HG02623 (cell line): ENCODE results near the gene COQ5.
"Not testable (repeated sequence)": the region's sequence is repeated elsewhere in the genome, so short reads cannot be mapped to it uniquely, and the experiment has no call there.

Experiments
- ATAC-seq: cut with Tn5 transposase; IDR thresholded peaks from one replicate; pipeline ENCODE4 v1.9.1; 2021; ENCODE audit warnings: moderate library complexity; ENCODE audit not compliant: unreplicated experiment

Gene COQ5, protein sequence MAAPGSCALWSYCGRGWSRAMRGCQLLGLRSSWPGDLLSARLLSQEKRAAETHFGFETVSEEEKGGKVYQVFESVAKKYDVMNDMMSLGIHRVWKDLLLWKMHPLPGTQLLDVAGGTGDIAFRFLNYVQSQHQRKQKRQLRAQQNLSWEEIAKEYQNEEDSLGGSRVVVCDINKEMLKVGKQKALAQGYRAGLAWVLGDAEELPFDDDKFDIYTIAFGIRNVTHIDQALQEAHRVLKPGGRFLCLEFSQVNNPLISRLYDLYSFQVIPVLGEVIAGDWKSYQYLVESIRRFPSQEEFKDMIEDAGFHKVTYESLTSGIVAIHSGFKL

DNA sequence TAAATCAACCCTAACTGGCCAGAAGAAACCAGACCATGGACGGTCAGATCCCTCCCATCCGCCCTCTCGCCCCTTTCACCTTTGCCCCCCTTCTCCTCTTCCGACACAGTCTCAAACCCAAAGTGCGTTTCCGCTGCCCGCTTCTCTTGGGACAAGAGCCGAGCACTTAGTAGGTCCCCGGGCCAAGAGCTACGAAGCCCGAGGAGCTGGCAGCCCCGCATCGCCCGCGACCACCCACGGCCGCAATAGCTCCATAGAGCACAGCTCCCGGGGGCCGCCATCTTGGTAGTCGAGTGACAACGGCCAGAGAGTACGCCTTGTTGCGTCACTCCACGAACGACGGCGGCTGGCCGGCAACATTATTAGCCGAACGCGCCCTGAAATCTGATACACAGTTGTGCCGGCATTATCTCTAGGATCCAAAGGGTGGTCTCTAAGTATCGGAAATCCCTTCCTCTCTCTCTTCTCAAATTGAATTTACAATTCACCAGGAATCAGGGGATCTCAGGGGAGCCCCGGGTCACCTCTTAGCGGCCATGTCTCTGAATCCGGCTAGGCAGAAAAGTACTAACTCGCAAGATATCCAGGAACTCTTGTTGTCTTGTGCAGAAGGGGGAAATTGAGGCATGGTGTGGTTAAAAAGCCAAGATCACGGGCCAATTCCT, at the start of gene COQ5:
COQ5 (minus strand) TSS at position 298 of the 665 bp plus-strand sequence; CDS start at position 281, 17 bp downstream.
- peak; percentile 81 for ATAC-seq

DNA sequence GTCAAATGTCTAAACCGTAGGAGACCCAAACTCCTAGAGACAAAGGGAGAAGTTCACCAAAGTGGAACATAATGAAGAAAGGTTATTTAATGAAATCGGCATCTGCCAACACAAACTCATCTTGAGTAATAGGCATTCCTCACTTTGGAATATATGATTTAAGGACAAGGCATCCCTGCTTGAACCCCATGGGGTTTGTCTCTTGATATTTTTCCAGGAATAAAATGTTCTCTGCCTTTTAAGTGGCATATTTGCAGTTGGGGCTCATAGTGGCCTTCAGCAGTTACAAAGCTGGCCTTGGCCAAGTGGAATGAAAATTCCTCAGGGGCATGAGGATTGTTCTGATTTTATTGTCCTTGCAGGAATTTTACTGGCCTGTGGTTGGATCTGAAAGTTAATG, 45.1 kb upstream of the COQ5 start:
- ATAC-seq = no peak

DNA sequence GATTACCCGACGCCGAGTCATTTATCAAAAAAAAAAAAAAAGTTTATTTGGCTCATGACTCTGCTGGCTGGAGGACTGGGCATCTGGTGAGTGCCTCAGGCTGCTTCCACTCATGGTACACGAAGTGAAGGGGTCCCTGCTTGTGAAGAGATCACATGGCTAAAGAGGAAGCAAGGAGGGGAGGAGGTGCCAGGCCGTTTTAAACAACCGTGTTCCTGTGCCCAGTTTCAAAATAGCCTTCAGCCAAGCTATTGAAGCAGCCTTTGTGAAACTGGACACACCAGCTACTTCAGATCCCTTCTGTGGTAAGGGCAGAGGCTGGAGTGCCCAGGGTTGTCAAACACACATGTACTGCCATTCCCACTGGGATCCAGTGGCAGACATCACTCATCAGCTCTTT, 44.6 kb upstream of the COQ5 start:
- no peak for ATAC-seq

DNA sequence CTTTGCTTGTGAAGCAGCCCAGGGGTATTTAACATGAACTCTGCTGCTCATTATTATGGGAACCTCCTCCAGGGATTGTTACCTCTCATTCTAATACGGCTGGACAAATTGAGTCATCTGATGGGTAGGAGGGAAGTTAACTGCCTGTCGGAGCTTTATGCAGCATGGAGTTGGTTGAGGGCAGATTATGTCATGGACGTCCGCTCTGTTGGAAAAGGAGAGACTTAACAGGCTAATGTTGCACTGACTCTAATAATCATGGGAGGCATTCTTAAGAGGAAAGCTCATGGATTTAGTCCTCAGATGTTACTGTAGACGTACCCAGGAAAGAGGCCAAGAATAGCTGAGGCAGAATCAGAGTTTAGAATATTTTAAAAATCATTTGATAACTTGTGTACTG, 42.3 kb upstream of the COQ5 start:
- no peak for ATAC-seq

DNA sequence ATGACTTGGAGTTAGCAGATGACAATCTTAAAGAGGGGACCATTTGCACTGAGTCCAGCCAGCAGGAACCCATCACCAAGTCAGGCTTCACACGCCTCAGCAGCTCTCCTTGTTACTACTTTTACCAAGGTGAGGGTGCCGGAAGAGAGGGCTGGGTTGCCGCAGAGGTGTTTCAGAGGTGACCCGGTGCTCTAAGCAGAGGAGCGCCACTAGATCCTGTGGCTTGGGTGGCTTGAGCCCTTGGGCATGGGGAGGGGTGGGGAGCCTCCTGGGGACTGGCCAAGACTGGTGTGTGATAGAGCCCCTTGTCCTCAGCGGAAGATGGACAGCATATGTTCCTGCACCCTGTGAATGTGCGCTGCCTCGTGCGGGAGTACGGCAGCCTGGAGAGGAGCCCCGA, 34.5 kb upstream of the COQ5 start:
- ATAC-seq = no peak

DNA sequence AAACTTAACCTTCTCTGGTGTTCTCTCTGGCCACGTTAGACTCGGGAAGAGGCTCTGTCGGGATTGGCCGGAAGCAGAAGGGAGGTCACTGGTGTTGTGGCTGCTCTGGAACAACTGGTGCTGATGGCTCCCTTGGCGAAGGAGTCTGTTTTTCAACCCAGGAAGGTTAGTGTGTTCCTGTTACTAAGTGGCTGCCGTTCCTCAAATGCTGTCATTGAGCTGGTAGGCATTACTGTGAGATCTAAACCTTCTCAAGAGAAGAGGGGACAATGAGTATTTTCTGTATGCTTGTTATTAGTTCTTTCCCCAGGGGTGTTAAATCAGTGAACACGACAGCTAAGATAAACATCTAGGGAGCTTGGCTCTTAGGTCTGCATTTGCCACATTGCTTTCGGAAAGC, 33.9 kb upstream of the COQ5 start:
- ATAC-seq = no peak

DNA sequence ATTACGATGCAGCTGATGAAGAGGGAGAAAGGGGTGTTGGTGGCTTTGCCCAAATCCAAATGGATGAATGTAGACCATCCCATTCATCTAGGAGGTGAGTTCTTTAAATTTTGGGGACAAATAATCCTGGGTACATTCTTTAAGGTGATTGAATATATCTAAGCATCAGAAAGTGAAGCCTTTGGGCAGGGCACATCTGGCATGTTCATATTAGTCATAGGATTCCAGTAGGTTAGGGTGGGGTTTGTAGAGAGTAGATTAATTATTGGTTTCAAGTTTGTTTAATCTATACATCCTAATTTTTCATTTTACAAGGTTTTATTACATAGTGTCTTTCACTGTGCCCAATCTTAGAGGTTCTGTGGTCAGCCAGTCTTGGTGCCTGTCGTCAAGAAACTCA, 28.6 kb upstream of the COQ5 start:
- ATAC-seq = no peak

DNA sequence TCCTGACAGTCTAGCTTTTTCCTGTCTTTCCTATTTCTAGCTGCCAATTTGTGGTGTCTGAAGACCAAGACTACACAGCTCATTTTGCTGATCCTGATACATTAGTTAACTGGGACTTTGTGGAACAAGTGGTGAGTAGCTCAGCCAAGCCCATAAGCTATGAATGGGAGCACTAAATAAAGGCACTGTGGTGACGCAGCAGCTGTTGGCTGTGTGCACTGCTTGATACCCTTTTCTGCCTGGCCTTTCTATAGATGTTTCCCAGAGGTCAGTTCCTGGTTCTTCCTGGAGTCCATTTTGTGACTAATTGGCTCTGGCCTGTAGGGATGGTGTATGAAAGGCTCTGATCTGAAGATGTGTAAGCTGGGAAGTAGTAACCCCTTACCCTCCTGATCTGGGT, 25.7 kb upstream of the COQ5 start:
- no peak for ATAC-seq

DNA sequence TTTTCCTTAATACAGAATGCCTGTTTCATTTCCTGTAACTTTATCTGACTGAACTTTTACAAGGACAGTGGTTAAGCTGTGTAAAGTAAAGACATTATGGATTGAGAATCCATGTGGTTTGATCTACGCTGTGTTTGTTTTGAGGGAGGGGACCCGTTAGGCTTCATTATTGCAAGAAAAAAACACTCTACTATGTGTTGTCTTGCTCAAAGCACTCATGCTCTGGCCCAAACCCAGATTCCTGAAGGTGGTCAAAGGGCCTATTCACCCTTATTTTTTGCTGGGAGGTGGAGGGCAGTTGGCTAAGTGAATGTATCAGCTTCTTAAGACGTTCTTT, 17.1 kb upstream of the COQ5 start:
- no peak for ATAC-seq

DNA sequence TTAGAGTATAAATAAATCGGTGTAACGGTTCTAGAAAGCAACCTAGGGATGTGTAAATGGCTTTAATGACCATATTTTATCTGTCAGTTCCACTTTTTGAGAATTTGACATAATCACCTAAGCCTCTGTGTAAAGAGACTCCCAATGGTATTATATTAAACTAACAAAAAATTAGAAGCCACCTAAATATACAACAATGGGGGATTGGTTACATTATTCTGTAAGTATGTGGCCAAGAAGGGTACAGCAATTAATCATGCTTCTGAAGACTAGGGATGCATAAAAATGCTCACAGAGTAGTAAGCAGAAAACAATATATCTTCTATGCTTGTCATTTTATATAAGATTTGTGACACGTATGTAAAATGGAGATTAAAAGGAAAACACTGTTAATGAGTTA, 15.7 kb upstream of the COQ5 start:
- ATAC-seq = no peak

DNA sequence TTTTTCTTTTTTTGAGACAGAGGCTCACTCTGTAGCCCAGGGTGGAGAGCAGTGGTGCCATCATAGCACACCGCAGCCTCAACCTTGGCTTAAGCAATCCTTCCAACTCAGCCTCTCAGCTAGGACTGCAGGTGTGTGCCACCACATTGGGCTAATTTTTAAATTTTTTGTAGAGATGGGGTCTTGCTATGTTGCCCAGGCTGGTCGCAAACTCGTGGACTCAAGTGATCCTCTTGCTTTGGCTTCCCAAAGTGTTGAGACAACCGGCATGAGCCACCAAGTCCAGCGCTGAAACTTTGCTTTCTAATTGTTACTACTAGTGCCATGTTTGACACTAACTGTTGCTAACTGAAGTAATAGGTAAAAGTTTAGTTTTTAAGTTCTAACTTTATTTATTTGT, 13.2 kb upstream of the COQ5 start:
- ATAC-seq = no peak

DNA sequence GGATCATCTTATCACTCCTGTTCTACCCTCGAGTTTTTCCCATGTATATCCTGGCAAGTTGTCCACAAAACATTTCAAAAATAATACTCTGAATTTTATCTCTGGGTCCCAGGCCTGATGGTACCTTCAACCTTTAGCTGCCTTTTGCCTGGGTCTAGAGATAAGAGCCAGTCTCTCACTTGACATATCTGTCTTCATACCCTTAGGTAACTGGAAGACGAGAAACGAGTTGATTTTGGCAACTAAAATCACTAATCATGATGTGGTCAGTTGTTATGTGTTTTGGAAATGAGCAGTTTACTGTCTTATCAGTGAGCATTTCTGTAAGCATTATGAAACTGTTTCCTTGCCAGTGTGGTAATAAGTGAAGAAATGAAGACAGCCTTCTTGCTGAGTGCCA, 11.5 kb upstream of the COQ5 start:
- ATAC-seq = no peak

DNA sequence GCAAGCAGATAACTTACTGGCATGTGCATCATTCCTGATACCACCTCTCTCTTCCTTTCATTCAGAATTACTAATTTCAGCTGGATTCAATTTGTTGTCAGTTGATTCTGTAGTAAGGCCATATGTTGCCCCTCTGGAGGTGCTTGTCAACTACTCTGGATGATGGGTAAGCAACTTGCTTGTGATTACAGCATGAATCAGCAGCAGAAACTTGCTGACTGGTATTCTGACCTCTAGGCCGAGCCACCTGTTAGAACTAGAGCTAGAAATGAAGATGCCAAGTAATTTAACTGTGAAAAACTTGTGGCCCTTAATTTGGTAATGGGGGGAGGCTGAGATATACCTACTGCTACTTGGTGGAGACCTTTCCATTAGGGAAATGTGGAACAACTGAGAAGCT, 10.3 kb upstream of the COQ5 start:
- no peak for ATAC-seq

DNA sequence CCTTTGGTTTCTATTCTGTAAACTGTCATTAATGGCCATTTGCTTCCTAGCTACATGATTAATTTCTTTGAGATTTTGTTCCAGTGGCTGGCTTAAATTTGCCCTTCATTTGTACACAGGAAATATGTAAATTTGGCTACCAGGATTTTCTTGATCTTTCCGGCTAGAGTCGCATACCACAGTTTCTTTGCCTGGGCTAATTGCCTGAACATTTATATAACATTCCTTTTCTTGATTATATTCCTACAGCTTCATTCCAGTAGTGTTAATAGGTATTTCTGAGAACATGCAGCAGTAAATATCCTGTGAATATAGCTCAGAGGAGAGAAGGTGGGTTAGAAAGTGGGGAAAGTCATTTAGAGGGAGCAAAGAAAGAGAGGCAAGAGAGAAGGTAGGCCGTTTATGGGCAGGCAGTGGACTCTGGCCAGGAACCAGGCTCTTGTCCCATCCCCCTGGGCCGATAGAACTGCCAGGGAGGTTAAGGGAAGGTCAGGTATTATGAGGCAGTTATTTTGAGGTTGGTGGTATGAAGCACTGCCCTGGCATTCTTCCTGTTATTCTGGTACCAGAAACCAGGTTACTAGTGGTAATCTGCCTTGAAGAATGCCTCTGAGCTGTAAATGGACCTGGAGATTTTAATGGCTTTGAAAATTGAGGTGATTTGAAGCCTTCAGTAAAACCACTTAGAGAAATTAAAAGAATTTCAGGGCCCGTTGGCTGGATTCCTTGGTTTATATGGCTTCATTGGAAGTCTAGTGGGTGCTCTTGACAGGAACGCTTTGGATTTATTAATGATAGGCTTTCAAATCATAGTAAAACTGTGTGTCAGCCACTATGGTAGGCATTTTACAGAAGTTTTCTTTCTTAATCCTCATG, 9.6 kb upstream of the COQ5 start:
- no peak for ATAC-seq

DNA sequence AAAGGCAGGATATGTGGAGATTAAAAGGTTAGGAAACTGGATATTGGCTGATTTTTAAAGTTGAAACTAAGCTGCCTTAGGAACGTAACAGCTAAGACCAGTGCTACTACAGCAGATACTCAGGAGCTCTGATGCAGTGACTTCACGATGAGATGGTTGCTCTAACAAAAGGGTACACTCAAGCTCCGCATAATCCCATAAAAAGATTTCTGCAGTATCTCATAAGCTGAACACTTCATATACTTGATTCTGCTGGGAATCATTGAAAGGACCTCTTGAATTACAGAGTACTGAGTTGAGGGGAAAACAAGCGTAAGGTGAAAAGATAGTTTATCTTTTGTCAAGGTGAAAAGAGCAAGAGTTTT, 8.9 kb upstream of the COQ5 start:
- ATAC-seq = no peak

DNA sequence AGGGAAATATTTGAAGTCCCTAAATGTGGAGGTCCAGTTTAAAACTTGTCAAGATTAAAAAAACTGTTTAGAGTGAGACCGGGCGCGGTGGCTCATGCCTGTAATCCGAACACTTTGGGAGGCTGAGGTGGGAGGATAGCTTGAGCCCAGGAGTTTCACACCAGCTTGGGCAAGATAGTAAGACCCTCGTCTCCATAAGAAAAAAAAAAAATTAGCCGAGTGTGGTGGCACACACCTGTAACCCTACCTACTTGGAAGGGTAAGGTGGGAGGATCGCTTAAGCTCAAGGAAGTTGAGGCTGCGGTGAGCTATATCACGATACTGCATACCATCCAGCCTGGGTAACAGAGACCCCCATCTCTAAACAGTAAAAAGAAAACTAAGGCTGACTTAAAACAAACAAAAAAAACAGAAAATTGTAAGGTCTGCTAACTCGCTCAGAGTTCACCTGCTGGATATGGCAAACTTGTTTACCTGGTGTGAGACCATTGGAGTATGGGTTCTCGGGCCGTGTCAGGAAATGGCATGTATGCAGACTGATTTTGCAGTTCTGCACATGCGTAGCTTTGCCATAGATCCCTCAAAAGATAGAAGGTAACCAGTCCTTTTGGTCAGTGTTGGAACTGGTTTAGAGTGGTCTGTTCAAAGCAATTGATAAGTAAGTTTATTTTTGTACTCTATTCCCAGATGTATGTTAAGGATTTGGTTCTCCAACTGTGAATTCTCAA, 7.3 kb upstream of the COQ5 start:
- no peak for ATAC-seq

DNA sequence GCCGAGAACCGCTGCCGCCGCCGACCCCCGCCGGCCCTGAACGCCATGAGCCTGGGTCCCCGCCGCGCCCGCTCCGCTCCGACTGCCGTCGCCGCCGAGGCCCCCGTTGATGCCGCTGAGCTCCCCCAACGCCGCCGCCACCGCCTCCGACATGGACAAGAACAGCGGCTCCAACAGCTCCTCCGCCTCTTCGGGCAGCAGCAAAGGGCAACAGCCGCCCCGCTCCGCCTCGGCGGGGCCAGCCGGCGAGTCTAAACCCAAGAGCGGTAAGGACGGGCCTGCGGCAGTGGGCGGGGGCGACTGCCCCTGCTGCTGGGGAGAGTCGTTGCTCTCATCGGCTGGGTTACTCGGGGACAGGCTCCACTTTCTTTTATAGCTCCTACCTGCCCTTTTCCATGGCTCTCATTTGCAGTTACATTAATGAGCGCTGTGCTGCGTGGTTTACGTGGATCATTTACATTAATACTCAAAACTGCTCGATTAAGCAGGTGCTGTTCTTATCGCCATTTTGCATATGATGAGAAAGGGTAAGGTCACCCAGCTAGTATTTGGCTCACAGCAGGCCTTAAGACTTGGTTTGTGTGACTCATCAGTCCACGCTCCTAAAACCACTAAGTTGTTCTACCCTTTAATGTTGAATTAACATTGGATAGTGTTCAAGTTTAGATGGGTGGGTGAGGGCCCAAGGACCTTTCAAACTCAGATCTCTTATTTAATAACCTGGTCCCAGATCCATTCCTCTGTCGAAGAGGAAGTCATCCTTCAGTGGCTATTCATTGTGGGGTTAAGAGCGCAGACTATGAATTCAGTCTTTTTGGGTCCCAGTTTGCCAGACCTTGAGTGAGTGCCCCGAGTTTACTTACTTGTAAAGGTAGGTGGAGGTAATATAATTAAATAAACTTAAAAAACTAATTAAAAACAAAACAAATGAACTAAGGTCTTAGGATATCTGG, 6.0 kb upstream of the COQ5 start:
- peak; percentile 23 for ATAC-seq

DNA sequence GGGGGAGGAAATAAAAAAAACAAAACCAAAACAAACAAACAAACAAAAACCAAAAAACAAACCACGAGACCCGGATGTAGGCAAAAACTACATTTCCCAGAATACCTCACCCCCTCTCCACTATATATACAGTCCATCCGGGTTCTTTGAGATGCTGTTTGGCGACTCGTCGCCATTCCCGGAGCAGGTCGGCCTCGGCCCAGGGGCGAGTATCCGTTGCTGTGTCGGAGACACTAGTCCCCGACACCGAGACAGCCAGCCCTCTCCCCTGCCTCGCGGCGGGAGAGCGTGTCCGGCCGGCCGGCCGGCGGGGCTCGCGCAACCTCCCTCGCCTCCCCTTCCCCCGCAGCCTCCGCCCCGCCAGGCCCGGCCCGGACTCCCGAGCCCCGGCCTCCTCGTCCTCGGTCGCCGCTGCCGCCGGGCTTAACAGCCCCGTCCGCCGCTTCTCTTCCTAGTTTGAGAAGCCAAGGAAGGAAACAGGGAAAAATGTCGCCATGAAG, 5.3 kb upstream of the COQ5 start, which contains the start of gene RNF10:
RNF10 (plus strand) TSS at position 154 of the 500 bp plus-strand sequence. CDS start 456 bp downstream, outside the sequence.
- peak; percentile 74 for ATAC-seq

DNA sequence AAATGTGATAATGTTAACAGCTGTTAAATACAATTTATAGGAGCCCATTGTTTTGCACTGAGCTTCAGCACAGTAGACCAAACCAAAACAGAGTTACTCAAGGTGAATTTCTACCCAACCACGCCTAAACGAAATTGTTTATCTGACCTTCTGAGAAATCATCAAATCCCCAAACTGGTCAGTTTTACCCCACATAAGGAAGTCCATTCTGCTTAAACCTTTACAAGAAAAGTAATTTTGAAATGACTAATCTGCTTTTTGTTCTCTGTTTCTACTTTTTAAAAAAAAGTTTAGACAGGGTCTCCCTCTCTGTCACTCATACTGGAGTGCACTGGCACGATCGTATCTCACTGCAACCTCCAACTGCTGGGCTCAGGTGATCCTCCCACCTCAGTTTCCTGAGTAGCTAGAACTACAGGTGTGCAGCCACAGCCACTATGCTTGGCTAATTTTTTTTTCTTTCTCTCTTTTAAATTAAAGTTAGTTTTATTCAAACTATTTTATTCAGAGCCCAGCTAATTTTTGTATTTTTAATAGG, 3.8 kb upstream of the COQ5 start:
- no peak for ATAC-seq

DNA sequence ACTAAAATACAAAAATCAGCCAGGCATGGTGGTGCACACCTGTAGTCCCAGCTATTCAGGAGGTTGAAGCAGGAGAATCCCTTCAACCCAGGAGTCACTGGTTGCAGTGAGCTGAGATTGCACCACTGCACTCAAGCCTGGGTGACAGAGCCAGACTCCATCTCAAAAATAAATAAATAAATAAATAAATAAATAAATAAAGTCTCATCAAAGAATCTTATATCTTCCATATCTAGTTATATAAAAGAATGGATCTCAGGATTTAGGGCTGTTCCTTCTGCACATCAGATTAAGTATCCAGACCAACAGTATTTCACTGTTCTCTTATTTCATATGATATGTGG, 1.4 kb upstream of the COQ5 start:
- not testable (repeated sequence) for ATAC-seq
